ENCODE data around the gene TM9SF4. TPM values are rescaled to one million over a fixed set of nuclear protein-coding genes. Genes with fewer than 3 reads are reported as not detected.

Gene TM9SF4
- total RNA-seq, 1 experiment from 2014 or later = 7.4 TPM

GRCh38 chr20:32080783-32081182 is 28.7 kb upstream of the TM9SF4 start:
- Histone ChIP-seq H3K27me3 (no peaks in the 10 kb centered on the region; the same call in 1 of the 2 replicates), H3K9me3 (no peaks in the 10 kb centered on the region), H3K36me3 (no peaks in the 10 kb centered on the region), H3K4me3 (no peak overlapping the region)
- no peak for DNase-seq

GRCh38 chr20:32083469-32083868 is 26.0 kb upstream of the TM9SF4 start:
- Histone ChIP-seq H3K36me3 (no peaks in the 10 kb centered on the region), H3K27me3 (no peaks in the 10 kb centered on the region; the same call in 1 of the 2 replicates), H3K4me3 (no peak overlapping the region), H3K9me3 (no peaks in the 10 kb centered on the region)
- no peak for DNase-seq

DNA sequence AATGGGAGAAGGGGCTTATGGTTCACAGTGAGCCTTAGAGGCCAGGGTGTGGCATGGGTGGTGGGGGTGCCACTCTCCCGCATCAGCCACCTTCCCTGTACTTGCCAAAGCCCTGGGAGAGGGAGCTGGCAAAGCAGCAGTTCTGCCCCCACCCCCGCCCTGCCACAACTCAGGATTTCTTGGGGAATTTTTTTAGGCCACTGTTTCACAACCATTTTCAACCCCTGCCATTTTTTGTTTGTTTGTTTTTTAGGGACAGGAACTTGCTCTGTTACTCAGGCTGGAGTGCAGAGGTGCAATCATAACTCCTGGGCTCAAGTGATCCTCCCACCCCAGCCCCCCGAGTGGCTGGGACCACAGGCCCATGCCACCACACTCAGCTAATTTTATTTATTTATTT is 22.4 kb upstream of the TM9SF4 start:
- no peak overlapping the region for H3K4me3 ChIP-seq
- DNase-seq = no peak
- no peaks in the 10 kb centered on the region for H3K36me3 ChIP-seq
- H3K9me3 ChIP-seq = no peaks in the 10 kb centered on the region
- no peaks in the 10 kb centered on the region; the same call in 1 of the 2 replicates for H3K27me3 ChIP-seq

GRCh38 chr20:32088759-32089158 is 20.8 kb upstream of the TM9SF4 start:
- no peak for DNase-seq
- no peak overlapping the region for H3K4me3 ChIP-seq
- no peaks in the 10 kb centered on the region for H3K27me3 ChIP-seq
- H3K36me3 ChIP-seq = no peaks in the 10 kb centered on the region
- H3K9me3 ChIP-seq = no peaks in the 10 kb centered on the region

DNA sequence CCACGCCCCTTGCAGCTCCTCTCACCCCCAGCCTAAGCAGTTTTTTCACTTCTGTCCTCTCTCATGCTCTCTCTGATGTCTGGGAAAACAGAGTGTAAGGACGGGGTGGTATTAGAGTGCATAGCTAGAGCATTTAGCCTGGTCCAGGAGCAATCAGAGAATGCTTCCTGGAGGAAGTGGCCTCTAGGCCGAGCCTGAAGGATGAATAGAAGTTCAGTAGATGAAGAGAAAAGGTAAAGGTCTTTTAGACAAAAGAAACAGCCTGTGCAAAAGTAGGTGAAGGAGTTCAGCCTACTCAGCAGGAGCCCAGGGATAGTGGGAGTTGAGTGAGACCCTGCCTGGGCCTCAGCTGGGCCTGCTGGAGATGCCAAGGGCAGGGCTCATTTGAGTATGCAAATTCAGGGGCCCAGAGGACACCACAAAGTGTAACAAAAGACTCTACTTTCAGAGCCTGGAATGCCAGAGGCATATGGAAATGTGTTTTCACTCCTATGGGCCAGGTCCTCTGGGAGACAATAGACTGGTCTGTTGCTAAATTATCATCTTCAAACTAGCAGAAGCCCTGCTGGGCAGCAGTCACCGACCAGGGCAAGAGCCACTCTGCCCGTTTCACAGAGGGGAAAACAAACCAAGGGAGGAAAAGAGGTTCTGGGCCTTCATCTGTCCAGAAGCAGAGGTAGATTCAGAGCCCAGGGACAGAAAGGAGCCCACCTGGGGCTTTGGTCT is 19.7 kb upstream of the TM9SF4 start:
- Histone ChIP-seq H3K4me3 (no peak overlapping the region), H3K36me3 (no peaks in the 10 kb centered on the region), H3K27me3 (0 out of 2 replicates have a peak, but pooled peaks cover under 1% of the 10 kb centered on the region), H3K9me3 (no peaks in the 10 kb centered on the region)
- no peak for DNase-seq

- DNase-seq = peak; percentile 73
- Histone ChIP-seq H3K9me3 (no peaks in the 10 kb centered on the region), H3K27me3 (peaks cover 3% of the 10 kb centered on the region; the same call in 1 of the 2 replicates), H3K4me3 (no peak overlapping the region), H3K36me3 (no peaks in the 10 kb centered on the region)
Observed at GRCh38 chr20:32091888-32092346, 17.6 kb upstream of the TM9SF4 start.

GRCh38 chr20:32098786-32099185 is 10.7 kb upstream of the TM9SF4 start:
- DNase-seq = no peak
- Histone ChIP-seq H3K4me3 (no peak overlapping the region), H3K9me3 (no peaks in the 10 kb centered on the region), H3K36me3 (no peaks in the 10 kb centered on the region), H3K27me3 (peaks cover 15% of the 10 kb centered on the region)

GRCh38 chr20:32108814-32109391 is 611 bp upstream of the TM9SF4 start:
- DNase-seq = no peak
- peak overlapping the region; percentile 89 for H3K4me3 ChIP-seq
- H3K36me3 ChIP-seq = peaks cover 5% of the 10 kb centered on the region
- H3K9me3 ChIP-seq = no peaks in the 10 kb centered on the region; the same call in 1 of the 2 replicates
- H3K27me3 ChIP-seq = peaks cover 5% of the 10 kb centered on the region; the same call in 1 of the 2 replicates

- Histone ChIP-seq H3K36me3 (peaks cover 11% of the 10 kb centered on the region), H3K27me3 (no peaks in the 10 kb centered on the region), H3K9me3 (no peaks in the 10 kb centered on the region; the same call in 1 of the 2 replicates), H3K4me3 (peak overlapping the region; percentile 89)
- peak; percentile 20 for DNase-seq
Observed at GRCh38 chr20:32110173-32110704, 725 bp downstream of the TM9SF4 start.

DNA sequence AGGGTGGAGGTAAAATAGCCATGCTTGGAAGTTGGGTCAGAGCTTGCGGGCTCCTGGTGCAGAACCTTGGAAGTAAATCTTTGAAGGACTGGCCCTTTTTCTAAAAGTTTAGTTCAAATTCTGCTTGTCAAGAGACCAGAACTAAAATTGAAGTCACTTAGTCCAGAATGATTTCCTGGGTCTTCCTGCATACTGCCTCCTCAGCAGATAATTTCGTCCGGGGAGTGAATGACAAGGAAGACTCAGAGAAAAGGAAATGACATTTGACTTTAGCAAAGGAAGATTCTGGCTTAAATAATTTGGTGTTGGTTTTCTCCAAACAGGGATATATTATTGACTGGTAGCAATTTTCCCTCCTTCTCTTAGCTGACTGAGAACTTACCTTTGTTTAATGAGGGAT is 1.2 kb downstream of the TM9SF4 start:
- DNase-seq = no peak
- Histone ChIP-seq H3K9me3 (no peaks in the 10 kb centered on the region; the same call in 1 of the 2 replicates), H3K36me3 (peaks cover 11% of the 10 kb centered on the region), H3K4me3 (peak overlapping the region; percentile 89), H3K27me3 (no peaks in the 10 kb centered on the region)

DNA sequence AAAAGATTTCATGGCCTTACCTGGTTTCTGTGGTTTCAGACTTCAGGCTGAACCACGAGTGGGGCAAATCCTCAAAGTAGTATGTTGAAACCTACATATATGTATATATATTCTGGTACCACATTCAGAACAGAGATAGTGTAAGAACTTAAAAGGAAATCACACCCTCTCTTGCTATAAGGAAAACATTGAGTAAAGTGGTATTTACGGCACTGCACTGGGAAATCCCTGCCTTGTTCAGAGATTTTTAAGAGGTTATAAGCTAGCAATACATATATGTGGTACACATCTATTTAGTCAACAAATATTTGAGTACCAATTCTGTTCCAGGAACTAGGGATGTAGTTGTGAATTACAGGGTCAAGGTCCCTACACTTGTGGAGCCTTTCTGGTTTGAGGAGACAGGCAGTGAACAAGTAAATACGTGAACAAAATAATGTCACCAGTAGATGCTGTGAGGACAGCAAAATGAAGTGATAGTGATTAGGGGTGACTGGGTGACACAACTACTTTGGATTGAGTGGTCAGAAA is 1.7 kb downstream of the TM9SF4 start:
- no peak overlapping the region for H3K4me3 ChIP-seq
- H3K9me3 ChIP-seq = no peaks in the 10 kb centered on the region; the same call in 1 of the 2 replicates
- H3K36me3 ChIP-seq = peaks cover 14% of the 10 kb centered on the region
- H3K27me3 ChIP-seq = no peaks in the 10 kb centered on the region
- no peak for DNase-seq

- peak; percentile 3 for DNase-seq
- Histone ChIP-seq H3K36me3 (peaks cover 15% of the 10 kb centered on the region), H3K4me3 (no peak overlapping the region), H3K9me3 (no peaks in the 10 kb centered on the region; the same call in 1 of the 2 replicates), H3K27me3 (no peaks in the 10 kb centered on the region)
Observed at GRCh38 chr20:32111753-32112152, 2.2 kb downstream of the TM9SF4 start.

DNA sequence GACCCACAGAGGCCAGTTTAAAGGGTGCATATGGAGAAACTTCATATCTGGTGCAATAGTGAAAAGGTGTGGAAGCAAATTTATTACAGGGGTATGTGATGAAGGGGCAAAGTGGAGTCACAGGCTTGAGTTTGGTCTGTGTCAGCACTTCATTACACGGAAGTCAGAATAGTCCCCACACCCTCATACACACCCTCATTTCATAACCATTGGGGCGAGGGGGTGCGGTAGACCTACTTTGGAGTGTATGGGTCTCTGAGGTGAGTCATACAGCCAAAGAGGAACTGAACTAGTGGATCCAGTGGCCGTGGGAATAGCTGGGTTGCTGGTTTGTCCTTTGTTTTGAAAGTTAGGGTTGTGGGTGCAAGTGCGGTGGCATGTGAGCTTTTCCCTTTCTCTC is 3.3 kb downstream of the TM9SF4 start:
- no peaks in the 10 kb centered on the region for H3K27me3 ChIP-seq
- peaks cover 15% of the 10 kb centered on the region for H3K36me3 ChIP-seq
- H3K4me3 ChIP-seq = no peak overlapping the region
- no peaks in the 10 kb centered on the region; the same call in 1 of the 2 replicates for H3K9me3 ChIP-seq
- DNase-seq = no peak

DNA sequence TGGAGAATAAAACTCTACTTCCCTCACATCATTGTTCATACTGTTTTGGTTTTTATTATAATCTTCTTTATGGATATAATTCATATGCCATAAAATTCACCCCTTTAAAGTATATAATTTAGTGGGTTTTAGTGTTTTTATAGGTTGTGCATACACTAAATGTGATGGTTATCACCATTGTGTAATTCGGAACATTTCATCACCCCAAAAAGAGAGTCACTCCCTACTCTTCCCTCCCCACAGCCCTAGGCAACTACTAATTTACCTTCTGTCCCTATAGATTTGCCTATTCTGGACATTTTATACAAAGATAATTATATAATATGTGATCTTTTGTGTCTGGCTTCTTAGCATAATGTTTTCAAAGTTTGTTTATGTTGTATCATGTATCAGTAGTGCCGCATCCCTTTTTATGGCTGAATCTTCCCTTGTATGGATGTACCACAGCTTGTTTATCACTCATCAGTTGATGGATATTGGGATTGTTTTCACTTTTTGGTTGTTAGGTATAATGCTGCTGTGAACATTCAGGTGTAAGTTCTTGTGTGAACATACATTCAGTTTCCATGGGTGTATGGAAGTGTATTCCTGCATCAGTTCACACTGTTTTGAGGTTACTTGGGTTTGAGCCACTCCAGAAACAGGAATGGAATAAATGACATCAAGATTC is 4.2 kb downstream of the TM9SF4 start:
- no peak overlapping the region for H3K4me3 ChIP-seq

GRCh38 chr20:32114305-32114960 is 4.9 kb downstream of the TM9SF4 start:
- H3K27me3 ChIP-seq = no peaks in the 10 kb centered on the region
- H3K4me3 ChIP-seq = no peak overlapping the region
- peaks cover 21% of the 10 kb centered on the region for H3K36me3 ChIP-seq
- DNase-seq = peak; percentile 12
- no peaks in the 10 kb centered on the region for H3K9me3 ChIP-seq

More for the DNA sequence above, 4.2 kb downstream of the TM9SF4 start:
- no peak for DNase-seq
- no peaks in the 10 kb centered on the region for H3K27me3 ChIP-seq
- no peaks in the 10 kb centered on the region; the same call in 1 of the 2 replicates for H3K9me3 ChIP-seq
- H3K36me3 ChIP-seq = peaks cover 17% of the 10 kb centered on the region

DNA sequence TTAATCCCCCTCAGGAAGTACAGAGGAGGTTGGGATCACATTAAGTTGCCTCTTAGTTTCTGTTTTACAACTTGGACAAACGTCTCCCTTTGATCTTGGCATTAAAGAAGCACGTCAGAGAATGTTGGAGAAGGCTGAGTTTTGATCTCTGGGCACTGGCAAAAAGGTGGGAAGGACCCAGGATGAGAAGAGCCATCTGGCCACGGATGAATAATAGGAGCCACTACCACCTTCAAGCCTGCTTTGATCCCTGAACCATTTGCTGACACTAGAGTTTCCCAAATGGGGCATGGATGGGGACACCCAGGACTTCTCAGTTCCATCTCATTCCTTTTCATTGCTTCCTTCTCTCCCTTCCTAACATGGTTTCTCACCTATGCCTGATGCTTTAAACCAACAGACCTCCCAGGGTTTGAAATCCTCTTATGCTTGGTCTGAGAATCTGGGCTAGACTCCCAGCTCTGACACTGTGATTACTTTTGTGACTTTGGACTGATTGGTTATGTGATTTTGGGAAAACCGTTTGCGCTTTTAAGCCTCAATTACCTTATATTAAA is 5.8 kb downstream of the TM9SF4 start:
- H3K9me3 ChIP-seq = no peaks in the 10 kb centered on the region
- DNase-seq = no peak
- H3K27me3 ChIP-seq = no peaks in the 10 kb centered on the region
- no peak overlapping the region for H3K4me3 ChIP-seq
- H3K36me3 ChIP-seq = peaks cover 21% of the 10 kb centered on the region
